DND-41 (cell line): ENCODE measurements around the gene GNAO1.

Experiments
- ATAC-seq: fragments of 200-7000 bp; cut with Tn5 transposase; 3 replicates; pipeline ENCODE4 v1.9.1; 2021; ENCODE audit warnings: low read depth; ENCODE audit not compliant: insufficient read depth
- DNase-seq: peaks from one replicate; pipeline ENCODE4 v3.0.0-alpha.2; 2020
- H2AFZ ChIP-seq: 2 replicates; pipeline ENCODE4 v1.6.0; 2012; ENCODE audit warnings: low read depth, low read length
- H3K27ac ChIP-seq: 2 replicates; pipeline ENCODE4 v1.5.1; 2012; ENCODE audit warnings: low read length, inconsistent platforms
- H3K27me3 ChIP-seq: fragments of 200-600 bp; sonication (generic); 2 replicates; pipeline ENCODE4 v1.6.0; 2012; ENCODE audit warnings: low read length, mild to moderate bottlenecking, inconsistent platforms; ENCODE audit not compliant: insufficient read depth, poor library complexity
- H3K36me3 ChIP-seq: 2 replicates; pipeline ENCODE4 v1.5.1; 2012; ENCODE audit warnings: low read length, inconsistent platforms; ENCODE audit not compliant: insufficient read depth
- H3K4me1 ChIP-seq: 2 replicates; pipeline ENCODE4 v1.5.1; 2012; ENCODE audit warnings: mild to moderate bottlenecking, low read length; ENCODE audit not compliant: insufficient read depth
- H3K4me2 ChIP-seq: 2 replicates; pipeline ENCODE4 v1.6.0; 2012; ENCODE audit warnings: mild to moderate bottlenecking, moderate library complexity, low read length, inconsistent platforms; ENCODE audit not compliant: insufficient read depth
- H3K4me3 ChIP-seq, 2 experiments: fragments of 200-600 bp in 1 of 2; shearing (Covaris generic) in 1 of 2; 2 replicates each; pipeline ENCODE4 v1.5.1; 2012 to 2016; ENCODE audit warnings: inconsistent platforms in 2 of 2, low read length in 2 of 2, mild to moderate bottlenecking in 2 of 2, low read depth in 1 of 2, moderate library complexity in 1 of 2
- H3K79me2 ChIP-seq: 2 replicates; pipeline ENCODE4 v1.6.0; 2012; ENCODE audit warnings: low read length, inconsistent platforms; ENCODE audit not compliant: insufficient read depth
- H3K9ac ChIP-seq: 2 replicates; pipeline ENCODE4 v1.6.0; 2012; ENCODE audit warnings: low read depth, mild to moderate bottlenecking, inconsistent platforms, low read length, moderate library complexity
- H3K9me3 ChIP-seq: 2 replicates; pipeline ENCODE4 v1.5.1; 2012; ENCODE audit warnings: low read length, moderate library complexity, mild to moderate bottlenecking, inconsistent platforms; ENCODE audit not compliant: insufficient read depth, severe bottlenecking
- H4K20me1 ChIP-seq: 2 replicates; pipeline ENCODE4 v1.6.0; 2012; ENCODE audit warnings: low read length; ENCODE audit not compliant: insufficient read depth
- CTCF ChIP-seq: IDR thresholded peaks from 2 replicates; pipeline ENCODE4 v1.5.1; 2012; ENCODE audit warnings: borderline replicate concordance, low read length, moderate library complexity, mild to moderate bottlenecking; ENCODE audit not compliant: poor library complexity, severe bottlenecking; ENCODE audit errors: extremely low read depth
- EZH2 ChIP-seq: IDR thresholded peaks from 3 replicates; pipeline ENCODE4 v1.6.1; 2012; ENCODE audit warnings: borderline replicate concordance, low read depth, mild to moderate bottlenecking, moderate library complexity, low read length, inconsistent platforms; ENCODE audit not compliant: severe bottlenecking

The GNAO1 gene

DNA sequence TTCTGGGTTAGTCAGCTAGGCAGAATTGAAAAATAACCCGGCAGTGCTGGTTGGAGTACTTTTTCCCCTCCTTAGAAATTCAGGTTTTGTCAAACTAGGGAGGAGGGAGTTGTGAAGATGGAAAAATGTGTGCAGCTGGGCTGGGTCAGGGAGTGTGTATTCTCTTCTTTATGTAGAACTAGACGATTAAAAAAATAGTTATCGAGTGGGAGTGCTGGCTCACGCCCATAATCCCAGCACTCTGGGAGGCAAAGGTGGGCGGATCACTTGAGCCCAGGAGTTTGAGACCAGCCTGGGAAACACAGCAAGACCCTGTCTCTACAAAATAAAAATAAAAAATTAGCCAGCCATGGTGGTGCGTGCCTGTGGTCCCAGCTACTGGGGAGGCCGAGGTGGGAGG is 106.4 kb downstream of the GNAO1 start:
- Histone ChIP-seq H3K36me3 (0 out of 2 replicates have a peak, but pooled peaks cover 2% of the 10 kb centered on the region), H4K20me1 (peaks cover 16% of the 10 kb centered on the region), H3K27ac (no peak overlapping the region), H3K9me3 (no peaks in the 10 kb centered on the region), H2AFZ (no peak overlapping the region), H3K4me3 (no peak overlapping the region), H3K4me2 (no peak overlapping the region), H3K79me2 (no peaks in the 10 kb centered on the region), H3K4me1 (peaks cover 5% of the 10 kb centered on the region; the same call in 1 of the 2 replicates), H3K27me3 (no peaks in the 10 kb centered on the region), H3K9ac (no peak overlapping the region)
- TF ChIP-seq EZH2 (no peak), CTCF (no peak)
- DNase-seq = no peak
- no peak for ATAC-seq

GRCh38 chr16:56298116-56298515 is 106.8 kb downstream of the GNAO1 start:
- TF ChIP-seq EZH2 (no peak), CTCF (no peak)
- Histone ChIP-seq H3K9ac (no peak overlapping the region), H3K4me1 (peaks cover 5% of the 10 kb centered on the region; the same call in 1 of the 2 replicates), H3K79me2 (no peaks in the 10 kb centered on the region), H3K9me3 (no peaks in the 10 kb centered on the region), H4K20me1 (peaks cover 16% of the 10 kb centered on the region), H3K27me3 (no peaks in the 10 kb centered on the region), H3K27ac (no peak overlapping the region), H3K4me2 (no peak overlapping the region), H2AFZ (no peak overlapping the region), H3K36me3 (peaks cover 6% of the 10 kb centered on the region; the same call in 1 of the 2 replicates), H3K4me3 (no peak overlapping the region)
- no peak for ATAC-seq
- DNase-seq = no peak

DNA sequence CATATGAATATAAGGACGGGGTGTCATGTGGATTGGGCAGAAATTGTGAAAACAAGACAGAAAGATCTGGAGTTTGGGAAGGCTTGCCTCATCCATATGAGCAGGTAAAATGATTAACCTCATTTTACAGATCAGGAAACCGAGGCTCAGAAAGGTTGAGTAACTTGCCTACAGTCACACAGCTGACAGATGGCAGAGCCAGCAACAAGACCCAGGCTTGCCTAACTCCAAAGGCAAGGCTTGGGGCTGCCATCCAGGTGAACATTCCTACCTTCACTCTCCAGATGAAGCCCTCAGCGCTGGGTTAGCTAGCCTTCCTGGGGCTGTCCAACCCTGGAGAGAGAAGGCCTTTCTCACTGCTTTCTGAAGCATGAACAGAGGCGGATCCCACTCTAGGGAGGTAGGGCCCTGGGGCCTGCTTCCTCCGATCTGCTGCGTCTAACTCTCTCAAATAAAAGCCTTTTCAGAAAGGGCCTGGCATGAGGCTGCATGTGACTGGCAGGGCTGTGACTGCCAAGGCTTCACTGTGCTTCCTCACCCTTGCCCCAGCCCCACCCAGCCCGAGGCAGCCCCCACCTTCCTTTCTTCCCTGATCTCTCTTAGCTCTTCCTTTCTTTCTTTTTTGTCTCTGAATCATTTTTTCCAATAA is 107.8 kb downstream of the GNAO1 start:
- TF ChIP-seq EZH2 = no peak
- TF ChIP-seq CTCF = no peak
- Histone ChIP-seq H3K4me3 (no peak overlapping the region), H3K27ac (no peak overlapping the region), H3K4me1 (peaks cover 5% of the 10 kb centered on the region; the same call in 1 of the 2 replicates), H3K4me2 (no peak overlapping the region), H3K36me3 (peaks cover 12% of the 10 kb centered on the region; the same call in 1 of the 2 replicates), H3K9ac (no peak overlapping the region), H2AFZ (no peak overlapping the region), H3K27me3 (no peaks in the 10 kb centered on the region), H3K79me2 (no peaks in the 10 kb centered on the region), H4K20me1 (peaks cover 16% of the 10 kb centered on the region), H3K9me3 (no peaks in the 10 kb centered on the region)
- no peak for DNase-seq
- peak; percentile 35; the same call in 2 of the 3 replicates for ATAC-seq
